ENCODE data around the gene RAB43. TPM values are rescaled to one million over a fixed set of nuclear protein-coding genes. Genes with fewer than 3 reads are reported as not detected.

RAB43 gene
- total RNA-seq, 2 donors from 2014 or later: 26.4 to 53.5 TPM

- peak; percentile 79 for ATAC-seq (ENCODE audit: insufficient number of reproducible peaks, low FRiP score, low read depth)
- Histone ChIP-seq H3K9me3 (no peaks in the 10 kb centered on the region), H3K27me3 (replicated peaks; ENCODE audit: insufficient read depth) (no peaks in the 10 kb centered on the region), H3K4me1 (ENCODE audit: control insufficient read depth in 1 of 2, low read depth in 2 of 2) (peaks cover 6 to 22% of the 10 kb centered on the region in 2 donors), H3K36me3 (peaks cover 4% of the 10 kb centered on the region), H3K4me3 (peak overlapping the region; percentile 31), H3K27ac (peak overlapping the region; percentile 87 to 98)
- TF ChIP-seq CTCF (IDR thresholded peaks at IDR 0.05): no peak
- DNase-seq (ENCODE audit: low spot score): peak; percentile 25
These were observed 34.4 kb downstream of the RAB43 start for GRCh38 chr3:129087138-129087702.

DNA sequence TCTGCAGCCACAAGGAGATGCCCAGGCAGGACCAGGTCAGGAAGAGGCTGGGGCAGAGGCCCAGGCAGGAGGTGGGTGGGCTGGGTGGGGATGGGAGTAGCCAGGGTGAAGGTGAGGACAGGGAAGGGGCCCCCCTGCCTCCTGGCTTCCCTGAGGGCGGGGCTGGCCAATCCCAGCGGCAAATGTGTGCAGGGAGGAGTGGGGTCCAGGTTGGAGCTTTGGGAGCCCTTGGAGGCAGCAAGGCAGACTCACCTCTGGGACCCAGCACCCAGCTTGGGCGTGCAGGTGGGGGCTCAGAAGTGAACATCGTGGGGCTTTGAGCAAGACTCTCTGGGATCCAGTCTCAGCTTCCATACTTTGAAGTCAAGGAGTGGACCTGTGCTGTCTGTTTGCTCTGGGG lies 35.8 kb downstream of the RAB43 start:
- ATAC-seq (ENCODE audit: insufficient number of reproducible peaks, low FRiP score, low read depth): no peak
- peak overlapping the region; percentile 87 to 98 for H3K27ac ChIP-seq
- DNase-seq (ENCODE audit: low spot score): no peak
- H3K27me3 ChIP-seq (replicated peaks; ENCODE audit: insufficient read depth): no peaks in the 10 kb centered on the region
- H3K9me3 ChIP-seq: no peaks in the 10 kb centered on the region
- no peaks in the 10 kb centered on the region for H3K36me3 ChIP-seq
- peaks cover 6 to 14% of the 10 kb centered on the region in 2 donors for H3K4me1 ChIP-seq (ENCODE audit: control insufficient read depth in 1 of 2, low read depth in 2 of 2)
- no peak for TF ChIP-seq CTCF (IDR thresholded peaks at IDR 0.05)
- no peak overlapping the region for H3K4me3 ChIP-seq

GRCh38 chr3:129085165-129085715 lies 36.4 kb downstream of the RAB43 start:
- DNase-seq (ENCODE audit: low spot score): no peak

GRCh38 chr3:129084501-129084900 lies 37.1 kb downstream of the RAB43 start:
- no peak for TF ChIP-seq CTCF (IDR thresholded peaks at IDR 0.05)
- Histone ChIP-seq H3K4me1 (ENCODE audit: control insufficient read depth in 1 of 2, low read depth in 2 of 2) (peaks cover 6 to 14% of the 10 kb centered on the region in 2 donors), H3K27me3 (replicated peaks; ENCODE audit: insufficient read depth) (no peaks in the 10 kb centered on the region), H3K4me3 (no peak overlapping the region), H3K9me3 (no peaks in the 10 kb centered on the region), H3K36me3 (no peaks in the 10 kb centered on the region), H3K27ac (no peak overlapping the region)
- no peak for DNase-seq (ENCODE audit: low spot score)
- no peak for ATAC-seq (ENCODE audit: insufficient number of reproducible peaks, low FRiP score, low read depth)

More at GRCh38 chr3:129085165-129085715, 36.4 kb downstream of the RAB43 start:
- TF ChIP-seq CTCF (IDR thresholded peaks at IDR 0.05): no peak
- Histone ChIP-seq H3K36me3 (no peaks in the 10 kb centered on the region), H3K4me3 (no peak overlapping the region), H3K27ac (no peak overlapping the region), H3K27me3 (replicated peaks; ENCODE audit: insufficient read depth) (no peaks in the 10 kb centered on the region), H3K9me3 (no peaks in the 10 kb centered on the region), H3K4me1 (ENCODE audit: control insufficient read depth in 1 of 2, low read depth in 2 of 2) (peaks cover 6 to 14% of the 10 kb centered on the region in 2 donors)
- no peak for ATAC-seq (ENCODE audit: insufficient number of reproducible peaks, low FRiP score, low read depth)

DNA sequence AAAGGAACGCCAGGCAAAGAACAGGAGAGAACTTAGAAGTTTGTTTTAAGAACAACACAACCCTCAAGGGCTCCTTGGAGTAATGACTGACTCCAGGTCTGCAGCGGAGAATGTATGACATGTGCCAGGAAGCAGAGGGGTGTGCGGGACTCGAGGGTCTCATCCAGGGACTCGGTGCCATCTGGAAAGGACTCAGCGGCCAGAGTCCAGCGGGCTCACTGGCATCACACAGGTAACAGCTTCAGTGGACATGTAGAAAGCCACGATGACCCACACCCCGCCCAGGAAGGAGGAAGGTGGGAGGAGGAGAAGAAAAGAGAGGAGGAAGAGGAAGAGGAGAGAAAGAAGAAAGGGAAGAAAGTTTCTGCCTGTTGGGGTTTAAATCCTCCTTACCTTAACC lies 39.6 kb downstream of the RAB43 start:
- Histone ChIP-seq H3K27ac (no peak overlapping the region), H3K36me3 (no peaks in the 10 kb centered on the region), H3K9me3 (no peaks in the 10 kb centered on the region), H3K4me1 (ENCODE audit: control insufficient read depth in 1 of 2, low read depth in 2 of 2) (peaks cover 3 to 17% of the 10 kb centered on the region in 2 donors), H3K27me3 (replicated peaks; ENCODE audit: insufficient read depth) (no peaks in the 10 kb centered on the region), H3K4me3 (no peak overlapping the region)
- DNase-seq (ENCODE audit: low spot score) (no peak), ATAC-seq (ENCODE audit: insufficient number of reproducible peaks, low FRiP score, low read depth) (no peak)
- TF ChIP-seq CTCF (IDR thresholded peaks at IDR 0.05): no peak

Data from thoracic aorta (tissue), 2 donors.